ENCODE measurements around the gene APOBEC3F.

DNA sequence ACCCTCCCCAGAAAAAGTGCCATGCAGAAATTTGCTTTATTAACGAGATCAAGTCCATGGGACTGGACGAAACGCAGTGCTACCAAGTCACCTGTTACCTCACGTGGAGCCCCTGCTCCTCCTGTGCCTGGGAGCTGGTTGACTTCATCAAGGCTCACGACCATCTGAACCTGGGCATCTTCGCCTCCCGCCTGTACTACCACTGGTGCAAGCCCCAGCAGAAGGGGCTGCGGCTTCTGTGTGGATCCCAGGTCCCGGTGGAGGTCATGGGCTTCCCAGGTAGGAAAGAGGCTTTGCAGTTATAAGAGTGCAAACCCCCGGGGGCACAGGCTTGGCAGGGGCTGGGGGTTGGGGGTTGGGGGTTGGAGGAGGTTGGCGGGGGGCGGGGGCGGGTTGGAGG, 60.6 kb downstream of the APOBEC3F start:
- TF ChIP-seq ZNF776 (CRISPR knock-in tag; IDR thresholded peaks at IDR 0.05) (no peak), SKI (IDR thresholded peaks at IDR 0.05; ENCODE audit: partially characterized antibody) (no peak), PCBP1 (IDR thresholded peaks at IDR 0.05; ENCODE audit: borderline replicate concordance, low read depth, low read length) (no peak), SUZ12 (IDR thresholded peaks at IDR 0.05; ENCODE audit: low read depth, low read length) (no peak), MXI1 (IDR thresholded peaks at IDR 0.05; ENCODE audit: borderline replicate concordance, low read depth, low read length) (no peak), TCF7 (IDR thresholded peaks at IDR 0.05; ENCODE audit: low read depth) (no peak), MED1 (CRISPR knock-in tag; IDR thresholded peaks at IDR 0.05) (no peak), ELF3 (CRISPR knock-in tag; IDR thresholded peaks at IDR 0.05) (no peak)
- TF ChIP-seq, protein P1, sequence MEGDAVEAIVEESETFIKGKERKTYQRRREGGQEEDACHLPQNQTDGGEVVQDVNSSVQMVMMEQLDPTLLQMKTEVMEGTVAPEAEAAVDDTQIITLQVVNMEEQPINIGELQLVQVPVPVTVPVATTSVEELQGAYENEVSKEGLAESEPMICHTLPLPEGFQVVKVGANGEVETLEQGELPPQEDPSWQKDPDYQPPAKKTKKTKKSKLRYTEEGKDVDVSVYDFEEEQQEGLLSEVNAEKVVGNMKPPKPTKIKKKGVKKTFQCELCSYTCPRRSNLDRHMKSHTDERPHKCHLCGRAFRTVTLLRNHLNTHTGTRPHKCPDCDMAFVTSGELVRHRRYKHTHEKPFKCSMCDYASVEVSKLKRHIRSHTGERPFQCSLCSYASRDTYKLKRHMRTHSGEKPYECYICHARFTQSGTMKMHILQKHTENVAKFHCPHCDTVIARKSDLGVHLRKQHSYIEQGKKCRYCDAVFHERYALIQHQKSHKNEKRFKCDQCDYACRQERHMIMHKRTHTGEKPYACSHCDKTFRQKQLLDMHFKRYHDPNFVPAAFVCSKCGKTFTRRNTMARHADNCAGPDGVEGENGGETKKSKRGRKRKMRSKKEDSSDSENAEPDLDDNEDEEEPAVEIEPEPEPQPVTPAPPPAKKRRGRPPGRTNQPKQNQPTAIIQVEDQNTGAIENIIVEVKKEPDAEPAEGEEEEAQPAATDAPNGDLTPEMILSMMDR (CRISPR knock-in tag; IDR thresholded peaks at IDR 0.05) = no peak
